HepG2 (cell line): ENCODE results near the gene SELENOW. TPM values are rescaled to one million over a fixed set of nuclear protein-coding genes. Genes with fewer than 3 reads are reported as not detected.

ENCODE experiments used
- ATF7-NPFF ChIP-seq: sonication (generic); formaldehyde crosslinking; IDR thresholded peaks from 2 replicates; pipeline ENCODE4 v1.8.1; 2023; ENCODE audit warnings: mild to moderate bottlenecking, low read depth, missing genetic modification reagents, moderate library complexity
- CEBPG ChIP-seq: IDR thresholded peaks from 2 replicates; pipeline ENCODE4 v1.6.1; 2016
- ESRRA ChIP-seq: sonication (generic); formaldehyde crosslinking; IDR thresholded peaks from 2 replicates; pipeline ENCODE4 v1.5.1; 2020; ENCODE audit warnings: mild to moderate bottlenecking, low read depth, missing genetic modification reagents
- FOXJ3 ChIP-seq: sonication (generic); formaldehyde crosslinking; IDR thresholded peaks from 2 replicates; pipeline ENCODE4 v1.4.0; 2020; ENCODE audit warnings: missing genetic modification reagents, mild to moderate bottlenecking, borderline replicate concordance
- MYC ChIP-seq: sonication (generic); formaldehyde crosslinking; IDR thresholded peaks from 2 replicates; pipeline ENCODE4 v1.9.0; 2021; ENCODE audit warnings: missing genetic modification reagents, borderline replicate concordance
- NFAT5 ChIP-seq: sonication (generic); formaldehyde crosslinking; IDR thresholded peaks from 2 replicates; pipeline ENCODE4 v1.4.0; 2020; ENCODE audit warnings: missing genetic modification reagents
- NONO ChIP-seq, 2 experiments: fragments of 450-650 bp in 1 of 2; sonication (generic) in 1 of 2; formaldehyde crosslinking in 1 of 2; IDR thresholded peaks in 1 of 2; conservative IDR thresholded peaks in 1 of 2; 2 replicates each; pipeline versions ENCODE4 v1.6.1 to v1.8.0; 2017 to 2022; ENCODE audit warnings: mild to moderate bottlenecking in 1 of 2, missing genetic modification reagents in 1 of 2, moderate library complexity in 1 of 2
- NR2F1 ChIP-seq, 2 experiments: fragments of 450-650 bp in 1 of 2; formaldehyde crosslinking in 1 of 2; IDR thresholded peaks; 2 replicates each; pipeline versions ENCODE4 v1.5.0 to v1.6.1; 2016 to 2020; ENCODE audit warnings: mild to moderate bottlenecking in 1 of 2, missing compliant biosample characterization in 1 of 2, missing genetic modification reagents in 1 of 2, moderate library complexity in 1 of 2
- ZBTB3 ChIP-seq: sonication (generic); formaldehyde crosslinking; IDR thresholded peaks from 2 replicates; pipeline ENCODE4 v1.4.0; 2020; ENCODE audit warnings: low read depth, mild to moderate bottlenecking, moderate library complexity, missing genetic modification reagents, borderline replicate concordance
- ZBTB4 ChIP-seq: sonication (generic); formaldehyde crosslinking; IDR thresholded peaks from 2 replicates; pipeline ENCODE4 v1.4.0; 2020; ENCODE audit warnings: missing genetic modification reagents, mild to moderate bottlenecking, borderline replicate concordance
- ZNF251 ChIP-seq: sonication (generic); formaldehyde crosslinking; IDR thresholded peaks from 2 replicates; pipeline ENCODE4 v1.9.0; 2021; ENCODE audit warnings: mild to moderate bottlenecking, missing genetic modification reagents
- ZNF550 ChIP-seq: sonication (generic); formaldehyde crosslinking; IDR thresholded peaks from 2 replicates; pipeline ENCODE4 v1.4.0; 2020; ENCODE audit warnings: mild to moderate bottlenecking, missing genetic modification reagents, borderline replicate concordance
- ZNF609 ChIP-seq: sonication (generic); formaldehyde crosslinking; IDR thresholded peaks from 2 replicates; pipeline ENCODE4 v1.4.0; 2020; ENCODE audit warnings: mild to moderate bottlenecking, missing genetic modification reagents, borderline replicate concordance
- polyA plus RNA-seq, 8 experiments: library from polyadenylated mRNA; depleted of rRNA in 3 of 8; stranded (reverse) in 7 of 8; unstranded in 1 of 8; fragments of >200 nt; fragmentation: Illumina TruSeq in 4 of 8; extraction: Trizol in 4 of 8; gene quantifications; 2 replicates each; pipeline versions ENCODE4 v1.2.1 to v1.2.3, GENCODE V29; 2011 to 2016; ENCODE audit warnings: low read depth in 4 of 8, missing spikeins in 1 of 8, mixed read lengths in 1 of 8; ENCODE audit not compliant: insufficient read depth in 1 of 8
- total RNA-seq, 5 experiments: library from RNA; depleted of rRNA; stranded (reverse); fragments of >200 nt; fragmentation: Illumina TruSeq; extraction: Trizol; gene quantifications; 2 replicates each; pipeline ENCODE4 v1.2.3, GENCODE V29; 2016; ENCODE audit warnings: low read depth in 1 of 5

The SELENOW gene
- total and polyA plus RNA-seq, 2 of the 13 experiments (the other 11 are each of a cell fraction or from before 2014, with no cell fraction given) = 50.3 to 64.7 TPM

GRCh38 chr19:47778049-47778953 is at the start of gene SELENOW (continued):
- TF ChIP-seq ZNF251 (CRISPR knock-in tag) (no peak), ZNF609 (CRISPR knock-in tag) (no peak; the same call in 1 of the 2 replicates), CEBPG (CRISPR knock-in tag) (no peak), ZBTB3 (no peak), FOXJ3 (CRISPR knock-in tag) (0 out of 2 replicates have a peak, but pooled peaks have one; percentile 32), ATF7-NPFF (CRISPR knock-in tag) (peak; percentile 51; the same call in 1 of the 2 replicates), ZBTB4 (CRISPR knock-in tag) (no peak), NR2F1 (CRISPR knock-in tag; IDR thresholded peaks at IDR 0.05) (no peak), MYC (peak; percentile 73), NFAT5 (CRISPR knock-in tag) (peak; percentile 40; the same call in 1 of the 2 replicates), NONO (IDR thresholded peaks at IDR 0.05) (peak; percentile 92; the same call in 1 of the 2 replicates), NONO (CRISPR knock-in tag; conservative IDR thresholded peaks at IDR 0.05) (peak; percentile 79), ZNF550 (CRISPR knock-in tag) (no peak; the same call in 1 of the 2 replicates), ESRRA (CRISPR knock-in tag) (peak; percentile 30; the same call in 1 of the 2 replicates)
